Measurements from ENCODE around the gene TMEM161A.
"Not testable (repeated sequence)": the region's sequence is repeated elsewhere in the genome, so short reads cannot be mapped to it uniquely, and the experiment has no call there.

GRCh38 chr19:19148504-19148903 lies 10.2 kb upstream of the TMEM161A start:
- TF ChIP-seq CTCF, EP300 (IDR thresholded peaks at IDR 0.05): not testable (repeated sequence)

Measured in sigmoid colon (tissue), 4 donors.